Measurements from ENCODE around the gene TXNL4A.

Gene TXNL4A

DNA sequence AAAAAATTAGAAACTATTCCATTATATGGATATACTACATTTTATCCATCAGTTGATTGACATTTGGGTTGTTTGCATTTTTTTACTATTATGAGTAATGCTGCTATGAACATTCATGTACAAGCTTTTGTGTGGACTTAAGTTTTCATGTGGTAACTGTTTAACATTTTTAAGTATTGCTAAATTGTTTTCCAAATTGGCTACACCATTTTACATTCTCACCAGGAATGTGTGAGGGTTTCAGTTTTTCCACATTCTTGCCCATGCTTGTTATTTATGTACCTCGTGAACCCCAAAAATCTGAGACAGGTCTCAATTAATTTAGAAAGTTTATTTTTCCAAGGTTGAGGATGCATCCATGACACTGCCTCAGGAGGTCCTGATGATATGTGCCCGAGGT is 3.1 kb upstream of the TXNL4A start:
- DNase-seq = no peak

DNA sequence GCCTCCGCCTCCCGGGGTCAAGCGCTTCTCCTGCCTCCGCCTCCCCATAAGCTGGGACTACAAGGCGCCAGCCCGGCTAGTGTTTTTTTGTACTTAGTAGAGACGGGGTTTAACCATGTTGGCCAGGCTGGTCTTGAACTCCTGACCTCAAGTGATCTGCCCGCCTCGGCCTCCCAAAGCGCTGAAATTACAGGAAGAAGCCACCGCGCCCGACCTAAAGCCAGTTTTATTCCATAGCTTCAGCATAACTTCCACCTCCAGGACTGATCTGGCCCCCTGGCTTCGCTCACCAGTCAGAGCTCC is 783 bp upstream of the TXNL4A start:
- no peak for DNase-seq

DNA sequence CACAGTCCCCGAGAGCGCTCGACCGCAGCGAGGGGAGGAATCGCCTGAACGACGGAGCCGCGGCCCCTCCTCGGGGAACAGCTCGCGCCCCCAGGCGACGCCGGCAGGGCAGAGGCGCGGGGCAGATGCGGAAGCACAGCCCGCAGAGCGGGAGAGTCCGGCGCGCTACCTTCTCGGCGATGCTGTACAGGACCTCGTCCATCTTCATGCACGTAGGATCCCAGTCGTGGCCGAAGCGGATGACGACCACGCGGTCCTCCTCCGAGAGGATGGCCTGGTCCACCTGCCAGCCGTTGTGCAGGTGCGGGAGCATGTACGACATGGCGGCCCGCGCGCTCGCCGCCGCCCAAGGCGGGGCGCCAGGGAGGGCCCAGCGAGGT is 302 bp downstream of the TXNL4A start:
- peak; percentile 87 for DNase-seq

DNA sequence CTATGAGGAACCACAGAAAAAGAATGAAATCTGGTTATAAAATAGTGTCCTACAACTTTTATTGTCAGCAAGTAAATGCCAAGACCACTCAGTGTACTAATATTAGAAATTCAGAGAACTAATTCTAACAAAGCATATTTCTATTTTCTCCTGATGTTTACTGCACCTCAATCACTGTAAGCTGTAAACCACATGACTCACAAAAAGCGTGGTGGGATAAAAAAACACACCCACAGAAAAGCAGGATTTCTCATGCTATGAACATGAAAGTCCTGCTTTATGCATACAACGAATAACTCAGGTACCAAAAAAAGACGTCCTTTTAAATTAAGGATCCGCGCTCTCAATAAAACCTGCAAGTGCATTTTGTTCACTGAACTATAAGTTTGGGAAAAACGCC is 797 bp downstream of the TXNL4A start:
- no peak for DNase-seq

DNA sequence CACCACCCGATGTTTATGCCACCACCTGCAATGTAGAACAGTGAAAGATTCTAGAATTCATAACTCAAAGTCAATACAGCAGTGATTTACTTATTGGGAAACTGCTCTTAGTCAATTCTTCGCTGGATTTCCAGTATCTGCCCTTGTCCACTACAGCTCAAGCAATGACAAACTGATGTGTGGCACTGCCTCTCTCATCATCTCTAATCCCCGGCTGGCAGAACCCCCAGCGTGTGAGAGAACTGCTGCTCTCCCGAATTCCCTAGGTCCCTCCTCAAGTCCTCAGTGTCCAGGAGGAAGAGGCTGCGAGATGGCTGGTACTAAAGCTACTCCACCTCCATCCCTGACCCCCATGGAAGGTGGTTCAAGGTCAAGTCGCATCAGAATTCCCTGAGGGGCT is 1.6 kb downstream of the TXNL4A start:
- DNase-seq = peak; percentile 25

DNA sequence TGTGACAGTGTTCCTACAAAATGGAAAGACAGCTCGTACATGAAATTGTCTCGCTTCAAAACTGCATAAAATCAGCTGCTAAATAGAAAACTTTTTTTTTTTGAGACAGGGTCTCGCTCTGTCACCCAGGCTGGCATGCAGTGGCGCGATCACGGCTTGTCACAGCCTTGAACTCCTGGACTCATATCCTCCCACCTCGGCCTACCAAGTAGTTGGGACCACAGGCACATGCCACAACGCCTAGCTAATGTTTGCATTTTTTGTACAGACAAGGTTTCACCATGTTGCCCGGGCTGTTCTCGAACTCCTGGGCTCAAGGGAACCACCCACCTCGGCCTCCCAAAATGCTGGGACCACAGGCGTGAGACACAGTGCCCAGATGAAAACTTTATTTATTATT is 3.2 kb downstream of the TXNL4A start:
- no peak for DNase-seq

DNA sequence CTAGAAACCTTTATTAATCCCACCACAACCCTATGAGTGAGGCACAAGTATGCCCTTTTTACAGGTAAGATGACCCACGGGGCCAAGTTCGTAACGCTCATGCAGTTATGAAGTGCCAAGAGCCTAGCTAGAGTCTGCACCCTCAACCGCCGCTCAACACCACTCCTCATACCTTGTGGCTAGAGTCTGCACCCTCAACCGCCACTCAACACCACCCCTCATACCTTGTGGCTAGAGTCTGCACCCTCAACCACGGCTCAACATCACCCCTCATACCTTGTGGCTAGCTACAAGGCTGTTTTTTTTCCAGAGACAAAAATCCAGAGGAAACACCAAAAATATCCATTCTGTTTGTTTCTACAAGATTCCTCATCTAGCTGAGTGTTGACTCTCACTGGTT is 4.6 kb downstream of the TXNL4A start:
- no peak for DNase-seq

DNA sequence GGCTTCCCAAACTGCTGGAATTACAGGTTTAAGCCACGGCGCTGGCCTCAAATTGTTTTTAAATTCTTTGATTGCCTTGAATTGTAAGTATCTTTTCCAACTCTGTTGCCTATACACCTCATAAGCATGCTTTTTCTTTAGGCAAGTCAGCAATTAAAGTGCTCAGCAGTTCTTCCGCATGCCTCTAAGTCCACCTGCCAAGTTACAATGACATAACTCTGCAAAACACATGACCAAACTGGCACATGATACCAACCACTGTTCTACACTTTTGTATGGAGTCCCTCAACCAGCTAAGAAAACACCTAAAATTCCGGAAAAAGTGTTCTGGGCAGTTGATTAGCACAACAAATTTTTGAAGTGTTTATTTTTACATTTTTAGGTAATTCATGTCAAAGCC is 5.1 kb downstream of the TXNL4A start:
- no peak for DNase-seq

DNA sequence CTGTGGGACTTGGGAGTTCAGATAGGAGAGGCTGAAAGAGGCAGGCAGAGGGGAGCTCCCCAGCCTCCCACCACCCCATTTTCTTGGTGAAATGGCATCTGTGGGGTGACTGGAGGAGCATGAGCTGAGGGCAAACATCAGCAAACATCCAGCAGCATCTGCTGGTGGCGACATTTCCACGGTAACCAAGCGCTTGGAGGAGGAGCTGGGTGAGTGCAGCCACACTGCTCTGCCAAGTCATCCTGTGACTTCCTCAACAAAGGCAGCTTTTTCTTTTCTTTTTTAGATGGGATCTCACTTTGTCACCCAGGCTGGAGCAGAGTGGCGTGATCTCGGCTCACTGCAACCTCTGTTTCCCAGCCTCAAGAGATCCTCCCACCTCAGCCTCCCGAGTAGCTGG is 5.6 kb downstream of the TXNL4A start:
- no peak for DNase-seq

DNA sequence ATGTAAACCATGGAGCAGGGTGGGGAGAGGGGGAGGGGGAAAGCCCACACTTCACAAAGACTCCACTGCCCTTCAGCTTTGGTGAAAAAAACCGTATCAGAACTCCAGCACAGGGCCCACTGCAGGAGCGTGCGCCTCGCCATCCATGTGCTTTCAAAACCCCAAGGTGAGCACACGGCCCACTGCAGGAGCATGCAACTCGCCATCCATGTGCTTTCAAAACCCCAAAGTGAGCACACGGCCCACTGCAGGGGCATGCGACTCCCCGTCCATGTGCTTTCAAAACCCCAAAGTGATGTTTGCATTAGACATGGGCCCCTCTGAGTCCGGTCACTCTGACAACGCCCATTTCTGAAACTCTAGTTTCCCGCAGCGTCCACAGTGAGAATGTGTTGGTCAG is 7.8 kb downstream of the TXNL4A start:
- DNase-seq = no peak

DNA sequence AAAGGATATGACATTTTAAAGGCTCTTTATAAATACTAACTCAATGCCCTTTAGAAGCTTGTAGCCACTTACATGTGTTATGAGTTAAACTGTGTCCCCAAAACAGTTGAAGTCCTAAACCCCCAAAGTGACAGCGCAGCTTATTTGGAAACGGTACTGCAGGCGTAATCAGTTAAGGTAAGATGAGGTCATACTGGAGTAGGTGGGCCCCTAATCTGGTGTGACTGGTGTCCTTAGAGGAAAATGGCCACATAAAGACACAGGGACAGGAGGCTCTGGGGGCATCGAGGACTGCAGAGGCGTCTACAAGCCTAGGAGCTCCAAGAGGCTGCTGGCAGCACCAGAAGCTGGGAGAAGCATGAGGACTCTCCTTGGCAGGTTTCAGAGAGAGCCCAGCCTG is 8.5 kb downstream of the TXNL4A start:
- DNase-seq = no peak

DNA sequence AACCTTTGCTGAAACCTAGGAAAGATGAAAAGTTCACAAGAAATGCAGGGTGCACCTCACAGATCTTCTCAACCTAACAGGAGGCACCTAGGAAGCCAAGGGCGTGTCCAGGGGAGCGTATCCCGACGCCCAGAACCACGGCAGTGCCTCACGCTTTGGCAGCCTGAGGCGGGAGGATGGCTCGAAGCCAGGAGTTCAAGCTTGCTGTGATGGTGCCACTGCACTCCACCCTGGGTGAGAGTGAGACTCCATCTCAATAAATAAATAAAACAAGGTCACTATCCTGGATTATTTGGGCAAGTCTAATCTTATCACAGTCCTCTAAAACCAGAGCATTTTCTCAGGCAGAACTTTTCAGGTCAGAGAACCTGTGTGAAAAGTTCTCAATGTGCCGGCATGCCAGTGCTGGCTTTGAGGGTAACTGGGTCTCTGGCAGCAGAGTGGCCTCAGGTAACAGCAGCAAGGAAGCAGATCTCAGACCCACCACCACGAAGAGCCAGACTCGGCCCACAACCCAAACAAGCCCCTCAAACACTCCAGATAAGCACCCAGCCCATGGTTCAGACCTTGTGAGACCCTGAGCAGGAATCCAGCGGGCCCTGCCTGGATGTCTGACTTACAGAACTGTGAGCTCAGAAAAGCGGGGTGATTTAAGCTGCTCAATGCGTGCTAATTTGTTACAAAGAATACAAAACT is 12.2 kb downstream of the TXNL4A start:
- DNase-seq = no peak

DNA sequence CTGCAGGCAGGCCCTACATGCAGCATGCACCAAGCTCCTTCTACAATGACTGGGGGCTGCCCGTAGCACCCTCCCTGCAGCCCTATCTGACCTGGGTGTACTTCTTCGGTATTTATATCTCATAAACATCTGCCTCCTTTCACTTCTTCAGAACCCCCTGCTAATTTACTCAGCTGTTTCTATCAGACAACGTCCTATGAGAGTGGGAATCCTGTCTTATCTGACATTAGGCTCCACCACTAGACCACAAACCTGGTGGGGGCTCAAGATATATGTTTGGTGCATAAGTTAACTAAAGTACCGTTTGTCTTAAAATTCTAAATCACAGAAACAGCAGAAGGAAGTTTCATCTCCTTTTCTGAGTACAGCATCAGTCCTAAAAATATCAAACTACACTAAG is 13.3 kb downstream of the TXNL4A start:
- no peak for DNase-seq

DNA sequence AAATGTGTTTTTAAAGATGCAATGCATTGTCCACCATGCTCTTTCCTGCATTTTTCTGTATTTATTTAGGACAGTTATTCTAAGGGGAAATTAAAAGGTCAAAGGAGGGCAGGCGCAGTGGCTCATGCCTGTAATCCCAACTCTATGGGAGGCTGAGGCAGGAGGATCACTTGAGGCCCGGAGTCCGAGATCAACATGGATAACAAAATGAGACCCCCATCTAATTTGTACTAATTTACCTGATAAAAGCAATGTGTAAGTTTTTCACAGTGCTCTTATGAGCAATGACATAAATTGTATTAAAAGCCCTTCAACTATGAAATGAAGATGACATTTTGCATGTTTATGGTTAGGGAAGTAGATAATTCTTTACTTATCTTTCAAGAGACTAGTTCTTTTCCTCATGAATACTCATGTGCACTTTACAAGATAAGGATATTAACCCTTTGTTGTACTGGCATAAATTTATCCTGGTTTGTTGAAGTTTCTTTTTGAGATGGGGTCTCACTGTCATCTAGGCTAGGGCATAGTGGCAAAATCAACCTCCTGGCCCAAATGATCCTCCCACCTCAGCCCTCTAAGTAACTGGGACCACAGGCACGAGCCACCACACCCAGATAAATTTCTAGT is 14.2 kb downstream of the TXNL4A start:
- no peak for DNase-seq

DNA sequence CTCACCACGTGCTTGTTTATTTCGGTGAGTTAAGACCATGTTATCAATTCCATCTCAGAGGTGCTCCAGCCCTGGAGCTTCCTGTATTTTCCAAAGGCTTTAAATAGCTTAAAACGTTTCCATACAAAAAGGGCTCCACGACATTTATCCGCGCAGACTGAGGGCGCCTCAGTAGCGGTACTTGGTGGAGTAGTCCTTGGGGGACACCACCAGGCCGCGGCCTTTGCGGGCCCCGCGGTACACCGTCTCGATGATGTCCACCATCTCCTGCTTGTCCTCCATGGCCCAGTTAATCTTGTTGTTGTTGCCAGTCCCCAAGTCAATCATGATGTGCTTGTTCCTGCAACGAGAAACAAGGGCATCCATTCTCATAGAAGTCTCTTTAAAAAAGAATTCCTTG is 14.8 kb downstream of the TXNL4A start:
- no peak for DNase-seq

DNA sequence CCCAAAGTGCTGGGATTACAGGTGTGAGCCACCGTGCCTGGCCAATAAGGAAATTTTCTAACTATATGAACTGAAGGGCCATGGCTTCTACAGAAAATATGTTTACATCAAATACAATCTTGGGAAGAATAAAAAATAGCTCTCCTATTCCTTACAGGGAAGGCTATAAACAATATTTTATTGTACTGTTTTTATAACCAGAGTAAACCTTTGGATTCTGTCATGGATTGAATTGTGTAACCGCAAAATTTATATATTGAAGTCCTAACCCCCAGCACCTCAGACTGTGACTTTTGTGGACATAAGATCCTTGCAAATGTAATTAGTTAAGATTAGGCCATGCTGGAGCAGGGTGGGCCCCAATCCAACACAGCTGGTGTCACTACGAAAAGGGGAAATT is 15.6 kb downstream of the TXNL4A start:
- DNase-seq = no peak

DNA sequence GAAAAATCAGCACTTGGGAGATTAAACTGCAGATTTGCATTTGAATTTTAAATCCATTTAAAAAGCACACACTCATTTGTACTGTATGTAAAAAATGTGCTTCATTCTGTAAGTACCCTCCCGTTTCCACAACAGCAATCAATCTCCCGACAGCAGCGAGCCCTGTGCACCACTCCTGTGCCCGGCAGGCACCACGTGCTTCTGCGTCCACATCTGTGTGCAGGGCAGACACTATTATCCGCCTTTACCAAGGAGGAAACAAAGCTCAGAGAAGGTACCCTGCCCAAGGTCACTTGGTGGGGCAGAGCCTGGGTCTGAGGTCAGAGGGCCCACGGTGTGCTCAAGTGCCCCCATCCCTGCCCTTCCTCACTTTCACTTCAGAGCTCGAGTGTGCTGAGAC is 16.4 kb downstream of the TXNL4A start:
- DNase-seq = no peak

DNA sequence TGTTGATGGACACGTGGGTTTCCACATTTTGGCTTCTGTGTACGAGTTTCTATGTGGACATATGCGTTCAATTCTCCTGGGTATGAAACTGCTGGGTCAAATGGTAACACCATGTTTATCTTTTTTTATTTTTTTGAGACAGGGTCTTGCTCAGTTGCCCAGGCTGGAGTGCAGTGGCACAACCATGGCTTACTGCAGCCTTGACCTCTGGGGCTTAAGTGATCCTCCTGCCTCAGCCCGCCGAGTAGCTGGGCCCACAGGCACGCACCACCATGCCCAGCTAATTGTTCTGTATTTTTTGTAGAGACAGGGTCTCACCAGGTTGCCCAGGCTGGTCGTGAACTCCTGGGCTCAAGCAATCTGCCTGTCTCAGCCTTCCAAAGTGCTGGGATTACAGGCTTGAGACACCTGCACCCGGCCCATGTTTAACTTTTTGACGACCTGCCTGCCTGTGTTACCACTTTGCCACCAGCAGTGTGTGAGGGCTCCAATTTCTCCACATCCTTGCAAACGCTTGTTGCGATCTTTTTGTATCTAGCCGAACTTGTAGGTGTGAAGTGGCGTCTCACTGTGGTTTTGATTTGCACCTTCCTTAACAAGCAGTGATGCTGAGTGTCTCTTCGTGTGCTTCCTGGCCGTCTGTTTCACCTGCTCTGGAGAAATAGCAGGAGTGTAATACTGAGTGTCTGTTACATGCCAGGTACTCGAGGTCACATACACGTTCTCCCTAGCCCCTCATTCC is 17.0 kb downstream of the TXNL4A start:
- DNase-seq = no peak

DNA sequence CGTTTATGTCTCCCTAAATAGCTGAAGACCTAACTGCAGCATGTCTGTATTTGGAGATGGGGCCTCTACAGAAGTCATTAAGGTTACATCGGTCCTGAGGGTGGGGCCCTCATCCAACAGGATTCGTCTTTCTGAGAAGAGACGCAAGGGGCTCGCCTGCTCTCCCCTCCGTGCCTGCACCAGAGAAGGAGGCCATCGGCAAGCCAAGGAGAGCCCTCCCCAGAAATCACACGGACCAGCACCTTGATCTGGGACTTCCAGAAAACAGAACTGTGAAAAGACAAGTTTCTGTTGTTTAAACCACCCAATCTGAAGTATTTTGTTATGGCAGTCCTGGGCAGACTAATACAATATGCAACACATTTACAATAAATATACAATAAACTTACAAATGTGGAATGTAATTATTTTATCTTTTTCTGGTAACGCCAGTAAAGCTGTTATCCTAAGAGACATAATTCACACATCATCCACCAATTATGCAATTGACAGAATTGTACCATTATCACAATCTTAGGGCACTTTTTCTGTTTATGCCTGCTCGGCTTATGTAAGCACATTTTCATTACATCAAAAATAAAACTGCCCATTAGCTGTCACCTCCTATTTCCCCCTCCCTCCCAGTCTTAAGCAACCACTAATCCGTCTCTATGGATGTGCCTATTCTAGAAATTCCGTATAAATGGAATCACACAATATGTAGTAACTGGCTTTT is 17.8 kb downstream of the TXNL4A start:
- no peak for DNase-seq

DNA sequence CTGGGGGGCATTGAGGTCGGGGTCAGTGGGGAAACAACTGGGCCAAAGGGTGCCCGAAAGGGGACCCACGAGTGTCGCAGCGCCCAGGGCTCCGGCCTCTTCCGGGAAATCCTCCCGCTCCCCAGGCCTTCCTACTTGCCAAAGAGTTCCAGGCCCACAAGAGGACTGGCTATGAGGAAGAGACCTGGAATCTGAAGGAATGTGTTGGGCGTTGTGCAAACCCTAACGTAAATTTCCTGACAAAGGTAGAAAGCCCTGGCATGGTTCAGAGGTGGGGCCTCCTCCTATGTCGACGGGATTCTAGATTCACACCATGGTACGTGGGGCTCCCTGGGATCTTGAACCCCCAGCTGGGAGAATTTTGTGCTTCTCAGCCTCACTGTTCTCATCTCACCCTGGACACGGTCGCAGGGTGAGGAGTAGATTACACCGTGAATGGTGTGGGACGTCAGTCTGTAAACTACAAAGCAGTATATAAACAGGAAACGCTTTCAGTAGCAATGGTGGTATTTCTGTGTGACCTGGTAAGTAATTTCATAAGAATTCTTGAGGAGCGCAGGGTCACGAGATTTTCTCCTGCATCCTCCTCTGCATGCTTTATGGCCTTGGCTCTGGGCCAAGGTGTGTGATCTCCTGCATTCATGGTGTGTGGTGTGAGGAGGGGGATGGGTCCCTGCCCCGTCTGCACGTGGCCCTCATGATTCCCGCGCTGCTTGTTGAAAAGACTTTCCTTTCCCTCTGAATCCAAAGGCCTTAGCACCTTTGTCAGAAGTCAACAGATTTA is 23.1 kb downstream of the TXNL4A start:
- peak; percentile 28 for DNase-seq

DNA sequence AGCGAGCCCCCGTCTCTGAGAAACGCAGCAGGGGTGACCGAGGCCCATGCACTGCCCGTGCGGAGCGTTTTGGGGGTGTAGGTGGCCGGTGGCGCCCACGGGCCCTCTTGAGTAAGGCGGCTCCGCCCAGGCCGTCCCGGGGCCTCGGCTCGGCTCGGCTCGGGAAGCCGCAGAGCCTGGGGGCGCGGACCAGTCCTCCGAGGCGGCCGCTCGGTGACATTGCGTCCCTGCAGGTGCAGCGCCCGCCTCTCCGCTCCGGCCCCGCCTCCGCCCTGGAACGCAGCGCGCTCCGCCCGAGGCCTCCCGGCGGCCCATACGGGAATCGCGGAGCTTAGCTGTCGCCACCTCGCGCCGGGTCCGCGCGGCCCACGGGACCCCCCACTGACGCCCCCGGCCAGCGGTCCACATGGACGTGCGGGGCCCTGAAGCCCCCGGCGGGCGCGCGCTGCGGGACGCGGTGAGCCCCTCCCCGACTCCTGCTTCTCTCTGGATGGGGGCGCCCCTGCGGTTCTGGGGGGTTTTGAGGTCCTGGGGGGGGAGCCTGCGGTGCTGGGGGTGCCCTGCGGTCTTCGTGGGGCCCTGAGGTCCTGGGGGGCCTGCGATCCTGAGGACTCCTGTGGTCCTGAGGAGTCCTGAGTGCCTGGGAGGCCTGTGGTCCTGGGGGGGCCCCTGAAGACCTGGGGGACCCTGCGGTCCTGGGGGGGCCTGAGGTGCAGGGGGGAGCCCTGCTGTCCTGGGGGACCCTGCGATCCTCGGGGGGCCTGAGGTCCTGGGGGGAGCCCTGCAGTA is 23.8 kb downstream of the TXNL4A start, which contains the start of gene HSBP1L1:
HSBP1L1 (plus strand) TSS at position 314 of the 789 bp plus-strand sequence; CDS start at position 407, 93 bp downstream.
- DNase-seq = peak; percentile 72
